ENCODE measurements around the gene CTRL. TPM values are rescaled to one million over a fixed set of nuclear protein-coding genes. Genes with fewer than 3 reads are reported as not detected.

Gene CTRL
- polyA plus RNA-seq, 1 of the 3 experiments (the other 2 are of a cell fraction): 1.9 TPM

DNA sequence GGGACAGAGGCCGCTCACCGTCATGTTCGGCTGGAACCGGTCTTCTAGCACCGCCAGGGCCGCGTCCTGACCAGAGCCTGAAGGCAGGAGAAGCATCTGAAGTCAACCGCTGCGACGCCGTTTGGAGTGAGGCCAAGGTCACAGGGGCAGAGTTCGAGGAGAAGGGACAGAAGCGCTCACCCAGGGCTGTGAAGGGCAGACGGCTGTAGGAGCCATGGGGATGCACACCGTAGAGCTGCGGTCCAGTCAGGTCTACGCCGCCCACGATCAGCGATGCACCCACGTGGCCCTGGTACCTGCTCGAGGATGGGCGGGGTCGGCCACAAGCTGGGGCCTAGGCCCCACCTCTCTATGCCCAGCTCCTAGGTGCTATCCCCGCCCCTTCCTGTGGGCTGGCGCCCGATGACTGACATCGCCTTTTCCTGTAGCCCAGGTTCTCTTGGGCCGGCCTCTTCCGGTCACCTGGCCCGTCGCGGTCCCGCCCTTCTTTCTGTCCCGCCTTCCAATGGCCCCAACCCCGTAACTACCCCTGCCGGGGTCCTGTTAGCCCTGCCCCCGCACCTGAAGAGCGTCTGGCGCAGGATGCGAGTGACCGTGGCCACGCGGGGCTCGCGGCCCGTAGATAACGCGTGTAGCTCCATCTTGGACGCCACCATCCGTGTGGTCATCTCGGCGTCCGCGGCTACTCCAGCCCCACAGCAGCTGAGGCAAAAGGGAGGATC, 3.9 kb upstream of the CTRL start (continued):
- TF ChIP-seq, protein P1, sequence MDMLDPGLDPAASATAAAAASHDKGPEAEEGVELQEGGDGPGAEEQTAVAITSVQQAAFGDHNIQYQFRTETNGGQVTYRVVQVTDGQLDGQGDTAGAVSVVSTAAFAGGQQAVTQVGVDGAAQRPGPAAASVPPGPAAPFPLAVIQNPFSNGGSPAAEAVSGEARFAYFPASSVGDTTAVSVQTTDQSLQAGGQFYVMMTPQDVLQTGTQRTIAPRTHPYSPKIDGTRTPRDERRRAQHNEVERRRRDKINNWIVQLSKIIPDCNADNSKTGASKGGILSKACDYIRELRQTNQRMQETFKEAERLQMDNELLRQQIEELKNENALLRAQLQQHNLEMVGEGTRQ (IDR thresholded peaks at IDR 0.05; ENCODE audit: borderline replicate concordance, low read depth, low read length): peak; percentile 75
- TF ChIP-seq, protein P2, sequence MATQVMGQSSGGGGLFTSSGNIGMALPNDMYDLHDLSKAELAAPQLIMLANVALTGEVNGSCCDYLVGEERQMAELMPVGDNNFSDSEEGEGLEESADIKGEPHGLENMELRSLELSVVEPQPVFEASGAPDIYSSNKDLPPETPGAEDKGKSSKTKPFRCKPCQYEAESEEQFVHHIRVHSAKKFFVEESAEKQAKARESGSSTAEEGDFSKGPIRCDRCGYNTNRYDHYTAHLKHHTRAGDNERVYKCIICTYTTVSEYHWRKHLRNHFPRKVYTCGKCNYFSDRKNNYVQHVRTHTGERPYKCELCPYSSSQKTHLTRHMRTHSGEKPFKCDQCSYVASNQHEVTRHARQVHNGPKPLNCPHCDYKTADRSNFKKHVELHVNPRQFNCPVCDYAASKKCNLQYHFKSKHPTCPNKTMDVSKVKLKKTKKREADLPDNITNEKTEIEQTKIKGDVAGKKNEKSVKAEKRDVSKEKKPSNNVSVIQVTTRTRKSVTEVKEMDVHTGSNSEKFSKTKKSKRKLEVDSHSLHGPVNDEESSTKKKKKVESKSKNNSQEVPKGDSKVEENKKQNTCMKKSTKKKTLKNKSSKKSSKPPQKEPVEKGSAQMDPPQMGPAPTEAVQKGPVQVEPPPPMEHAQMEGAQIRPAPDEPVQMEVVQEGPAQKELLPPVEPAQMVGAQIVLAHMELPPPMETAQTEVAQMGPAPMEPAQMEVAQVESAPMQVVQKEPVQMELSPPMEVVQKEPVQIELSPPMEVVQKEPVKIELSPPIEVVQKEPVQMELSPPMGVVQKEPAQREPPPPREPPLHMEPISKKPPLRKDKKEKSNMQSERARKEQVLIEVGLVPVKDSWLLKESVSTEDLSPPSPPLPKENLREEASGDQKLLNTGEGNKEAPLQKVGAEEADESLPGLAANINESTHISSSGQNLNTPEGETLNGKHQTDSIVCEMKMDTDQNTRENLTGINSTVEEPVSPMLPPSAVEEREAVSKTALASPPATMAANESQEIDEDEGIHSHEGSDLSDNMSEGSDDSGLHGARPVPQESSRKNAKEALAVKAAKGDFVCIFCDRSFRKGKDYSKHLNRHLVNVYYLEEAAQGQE (IDR thresholded peaks at IDR 0.05; ENCODE audit: low read depth, low read length): no peak; the same call in 1 of the 2 replicates
- TF ChIP-seq GABPA (IDR thresholded peaks at IDR 0.05; ENCODE audit: low read depth) (peak; percentile 84), SIN3A (IDR thresholded peaks at IDR 0.05; ENCODE audit: borderline replicate concordance, low read depth, low read length) (peak; percentile 55; the same call in 1 of the 2 replicates), FOXM1 (IDR thresholded peaks at IDR 0.05; ENCODE audit: low read depth) (no peak)
- TF ChIP-seq, protein P3, sequence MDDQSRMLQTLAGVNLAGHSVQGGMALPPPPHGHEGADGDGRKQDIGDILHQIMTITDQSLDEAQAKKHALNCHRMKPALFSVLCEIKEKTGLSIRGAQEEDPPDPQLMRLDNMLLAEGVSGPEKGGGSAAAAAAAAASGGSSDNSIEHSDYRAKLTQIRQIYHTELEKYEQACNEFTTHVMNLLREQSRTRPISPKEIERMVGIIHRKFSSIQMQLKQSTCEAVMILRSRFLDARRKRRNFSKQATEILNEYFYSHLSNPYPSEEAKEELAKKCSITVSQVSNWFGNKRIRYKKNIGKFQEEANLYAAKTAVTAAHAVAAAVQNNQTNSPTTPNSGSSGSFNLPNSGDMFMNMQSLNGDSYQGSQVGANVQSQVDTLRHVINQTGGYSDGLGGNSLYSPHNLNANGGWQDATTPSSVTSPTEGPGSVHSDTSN (IDR thresholded peaks at IDR 0.05): peak; percentile 96

DNA sequence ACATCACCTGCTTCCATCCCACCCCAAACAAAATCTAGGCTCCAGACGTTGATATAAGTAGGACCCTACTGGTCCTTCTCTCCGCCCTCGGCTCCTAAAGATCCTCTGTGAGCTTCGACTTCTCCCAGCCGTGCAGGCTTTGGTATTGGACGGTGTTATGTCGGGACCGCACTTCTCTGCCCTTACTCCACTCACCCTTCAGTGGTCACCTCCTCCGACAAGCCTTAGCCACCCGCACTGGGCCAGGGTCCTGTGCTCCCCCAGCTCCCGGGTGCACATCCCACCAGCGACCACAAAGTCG, 3.4 kb upstream of the CTRL start:
- Histone ChIP-seq H3K4me3 (ENCODE audit: low read depth in 2 of 2, low read length in 1 of 2) (peak overlapping the region; percentile 84 to 89), H3K27ac (ENCODE audit: low read depth in 2 of 2, low read length in 1 of 2) (peak overlapping the region; percentile 13 to 64; a peak in 3 of 4 replicates), H3K27me3 (ENCODE audit: insufficient read depth) (no peaks in the 10 kb centered on the region), H3K4me1 (ENCODE audit: control insufficient read depth in 1 of 2, insufficient read depth in 2 of 2, low read depth in 1 of 2, low read length in 1 of 2) (peaks cover 11 to 25% of the 10 kb centered on the region in 2 experiments; a peak in 2 of 4 replicates), H3K9me3 (no peaks in the 10 kb centered on the region), H4K20me1 (ENCODE audit: insufficient read depth) (no peaks in the 10 kb centered on the region), H2AFZ (ENCODE audit: low read depth) (peak overlapping the region; percentile 61), H3K9me2 (no peaks in the 10 kb centered on the region), H3F3A (replicated peaks; ENCODE audit: insufficient read depth) (peaks cover 10% of the 10 kb centered on the region), H3K36me3 (replicated peaks in 1 of 2; ENCODE audit: control insufficient read depth in 1 of 2, insufficient read depth in 2 of 2, low read length in 1 of 2) (peaks cover 0 to 20% of the 10 kb centered on the region in 2 experiments), H3K9ac (peak overlapping the region; percentile 86), H3K4me2 (peak overlapping the region; percentile 99), H3K79me2 (ENCODE audit: insufficient read depth) (peaks cover 23% of the 10 kb centered on the region)
- 0 out of 2 replicates have a peak, but pooled peaks have one; percentile 1 for TF ChIP-seq POLR2AphosphoS5 (IDR thresholded peaks at IDR 0.05; ENCODE audit: low read depth, low read length)
- TF ChIP-seq CHD2 (IDR thresholded peaks at IDR 0.05; ENCODE audit: low read length, partially characterized antibody): no peak
- ChIA-PET POLR2A (interaction anchor here (0.6 to 2.5 kb wide), 11 partner anchors 9 to 1112 kb away, joined by 3 to 12 read pairs (median 4); partner anchors contain the start of genes ACD, LCAT, NFATC3 and NRN1L), CTCF (interaction anchor here (0.7 to 28.1 kb wide), 7 partner anchors 27 to 263 kb away, joined by 3 to 564 read pairs (median 7); partner anchors contain the start of genes EDC4, NRN1L and PSKH1)
- 14% methylated on average over 13 of the region's 13 CpGs for WGBS (ENCODE audit: low lambda C conversion rate)
- DNase-seq: peak; percentile 61

All from SK-N-SH (cell line).